ENCODE measurements around the gene CPT2. TPM values are rescaled to one million over a fixed set of nuclear protein-coding genes. Genes with fewer than 3 reads are reported as not detected.
A peak's percentile ranks its signal among the peaks of the same experiment; 100 is the strongest.

The CPT2 gene
- total and polyA plus RNA-seq, 9 of the 15 experiments (the other 6 are each of a cell fraction or from before 2014, with no cell fraction given): 7.6 to 25.1 (median 16.8) TPM

DNA sequence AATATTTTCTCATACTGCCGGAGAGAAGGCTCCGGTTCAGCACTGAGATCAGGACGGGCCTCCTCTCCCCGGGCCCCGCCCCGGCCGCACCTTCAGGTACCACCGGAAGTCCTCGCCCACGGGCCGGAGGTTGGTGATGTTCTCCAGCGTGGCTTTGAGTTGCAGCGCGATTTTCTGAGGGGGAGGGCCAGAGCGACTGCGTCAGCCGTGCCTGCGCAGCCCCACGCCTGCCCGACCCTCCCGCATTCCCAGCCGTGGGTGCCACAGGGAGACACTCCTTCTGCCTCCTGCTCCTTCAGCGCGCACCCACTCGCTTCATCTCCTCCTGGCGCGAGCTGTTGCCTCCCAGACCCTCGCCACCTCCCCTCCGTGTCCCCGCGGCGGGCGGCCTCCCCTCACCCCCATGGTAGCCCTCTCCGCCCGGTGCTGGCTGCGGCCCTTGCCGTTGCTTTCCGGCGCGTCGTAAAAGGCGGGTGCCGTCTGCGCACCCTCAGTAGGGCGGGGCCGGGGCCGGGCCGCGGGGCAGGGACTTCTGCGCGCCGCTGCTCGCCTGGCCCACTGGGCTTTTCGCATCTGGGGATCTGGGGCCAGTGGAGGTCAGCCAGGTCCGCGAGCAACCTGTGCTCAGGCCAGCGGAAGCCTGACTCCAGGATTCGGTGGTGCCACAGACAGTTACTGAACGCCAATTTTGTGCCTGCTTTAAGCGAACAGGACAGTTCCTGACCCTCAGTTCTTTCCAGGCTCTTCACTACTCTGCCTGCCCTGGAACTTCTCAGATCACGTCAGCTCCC, 23.7 kb downstream of the CPT2 start, which contains the start of gene CZIB (continued):
- TF ChIP-seq POLR2AphosphoS2 (IDR thresholded peaks at IDR 0.05; ENCODE audit: low read length): peak; percentile 84; the same call in 1 of the 2 replicates
- TF ChIP-seq TAF1 (IDR thresholded peaks at IDR 0.05; ENCODE audit: control insufficient read depth, extremely low read depth, insufficient read depth, low read length, severe bottlenecking): peak; percentile 88
- TF ChIP-seq SIX5 (IDR thresholded peaks at IDR 0.05; ENCODE audit: borderline replicate concordance in 1 of 2, insufficient read depth in 1 of 2, low read depth in 1 of 2, low read length in 2 of 2): no peak
- no peak for TF ChIP-seq ZNF124 (CRISPR knock-in tag; IDR thresholded peaks at IDR 0.05)
- TF ChIP-seq, protein P1, sequence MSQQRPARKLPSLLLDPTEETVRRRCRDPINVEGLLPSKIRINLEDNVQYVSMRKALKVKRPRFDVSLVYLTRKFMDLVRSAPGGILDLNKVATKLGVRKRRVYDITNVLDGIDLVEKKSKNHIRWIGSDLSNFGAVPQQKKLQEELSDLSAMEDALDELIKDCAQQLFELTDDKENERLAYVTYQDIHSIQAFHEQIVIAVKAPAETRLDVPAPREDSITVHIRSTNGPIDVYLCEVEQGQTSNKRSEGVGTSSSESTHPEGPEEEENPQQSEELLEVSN (IDR thresholded peaks at IDR 0.05; ENCODE audit: borderline replicate concordance in 1 of 2, extremely low read depth in 1 of 2, insufficient read depth in 1 of 2, insufficient read length in 1 of 2, low read depth in 1 of 2, low read length in 1 of 2, poor library complexity in 1 of 2, severe bottlenecking in 1 of 2): peak; percentile 19 to 71
- TF ChIP-seq TFAM (CRISPR knock-in tag; conservative IDR thresholded peaks at IDR 0.05): no peak
- TF ChIP-seq TCFL5 (CRISPR knock-in tag; conservative IDR thresholded peaks at IDR 0.05): no peak
- no peak for TF ChIP-seq ZNF436 (CRISPR knock-in tag; IDR thresholded peaks at IDR 0.05)
- TF ChIP-seq, protein P2, sequence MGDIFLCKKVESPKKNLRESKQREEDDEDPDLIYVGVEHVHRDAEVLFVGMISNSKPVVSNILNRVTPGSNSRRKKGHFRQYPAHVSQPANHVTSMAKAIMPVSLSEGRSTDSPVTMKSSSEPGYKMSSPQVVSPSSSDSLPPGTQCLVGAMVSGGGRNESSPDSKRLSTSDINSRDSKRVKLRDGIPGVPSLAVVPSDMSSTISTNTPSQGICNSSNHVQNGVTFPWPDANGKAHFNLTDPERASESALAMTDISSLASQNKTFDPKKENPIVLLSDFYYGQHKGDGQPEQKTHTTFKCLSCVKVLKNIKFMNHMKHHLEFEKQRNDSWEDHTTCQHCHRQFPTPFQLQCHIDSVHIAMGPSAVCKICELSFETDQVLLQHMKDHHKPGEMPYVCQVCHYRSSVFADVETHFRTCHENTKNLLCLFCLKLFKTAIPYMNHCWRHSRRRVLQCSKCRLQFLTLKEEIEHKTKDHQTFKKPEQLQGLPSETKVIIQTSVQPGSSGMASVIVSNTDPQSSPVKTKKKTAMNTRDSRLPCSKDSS (IDR thresholded peaks at IDR 0.05; ENCODE audit: low read depth, partially characterized antibody): no peak
- peak; percentile 51; the same call in 1 of the 2 replicates for TF ChIP-seq MITF (IDR thresholded peaks at IDR 0.05)
- TF ChIP-seq ZEB2 (IDR thresholded peaks at IDR 0.05): peak; percentile 78
- TF ChIP-seq HIVEP1 (CRISPR knock-in tag; IDR thresholded peaks at IDR 0.05): no peak
- TF ChIP-seq ZNF133 (CRISPR knock-in tag; IDR thresholded peaks at IDR 0.05): 0 out of 2 replicates have a peak, but pooled peaks have one; percentile 42
- TF ChIP-seq ZNF75A (CRISPR knock-in tag; IDR thresholded peaks at IDR 0.05): no peak
- TF ChIP-seq, protein P3, sequence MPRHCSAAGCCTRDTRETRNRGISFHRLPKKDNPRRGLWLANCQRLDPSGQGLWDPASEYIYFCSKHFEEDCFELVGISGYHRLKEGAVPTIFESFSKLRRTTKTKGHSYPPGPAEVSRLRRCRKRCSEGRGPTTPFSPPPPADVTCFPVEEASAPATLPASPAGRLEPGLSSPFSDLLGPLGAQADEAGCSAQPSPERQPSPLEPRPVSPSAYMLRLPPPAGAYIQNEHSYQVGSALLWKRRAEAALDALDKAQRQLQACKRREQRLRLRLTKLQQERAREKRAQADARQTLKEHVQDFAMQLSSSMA (CRISPR knock-in tag; IDR thresholded peaks at IDR 0.05): no peak
- TF ChIP-seq ZNF76 (CRISPR knock-in tag; IDR thresholded peaks at IDR 0.05; ENCODE audit: borderline replicate concordance): no peak
- TF ChIP-seq POLR2AphosphoS5 (IDR thresholded peaks at IDR 0.05; ENCODE audit: control insufficient read depth, insufficient read depth, low read depth, low read length): peak; percentile 84; the same call in 1 of the 2 replicates
- TF ChIP-seq RNF2 (IDR thresholded peaks at IDR 0.05): peak; percentile 65; the same call in 1 of the 2 replicates
- TF ChIP-seq HMG20A (CRISPR knock-in tag; conservative IDR thresholded peaks at IDR 0.05): no peak
- TF ChIP-seq FOXP1 (CRISPR knock-in tag; IDR thresholded peaks at IDR 0.05): peak; percentile 95
- TF ChIP-seq HDAC3 (IDR thresholded peaks at IDR 0.05; ENCODE audit: borderline replicate concordance, partially characterized antibody): no peak
